GM19463 (cell line): ENCODE measurements around the gene FGGY.
"Not testable (repeated sequence)": the region's sequence is repeated elsewhere in the genome, so short reads cannot be mapped to it uniquely, and the experiment has no call there.

ENCODE experiments used
- ATAC-seq: cut with Tn5 transposase; IDR thresholded peaks from one replicate; pipeline ENCODE4 v1.9.1; 2021; ENCODE audit warnings: mild to moderate bottlenecking, moderate library complexity; ENCODE audit not compliant: unreplicated experiment

Gene FGGY

DNA sequence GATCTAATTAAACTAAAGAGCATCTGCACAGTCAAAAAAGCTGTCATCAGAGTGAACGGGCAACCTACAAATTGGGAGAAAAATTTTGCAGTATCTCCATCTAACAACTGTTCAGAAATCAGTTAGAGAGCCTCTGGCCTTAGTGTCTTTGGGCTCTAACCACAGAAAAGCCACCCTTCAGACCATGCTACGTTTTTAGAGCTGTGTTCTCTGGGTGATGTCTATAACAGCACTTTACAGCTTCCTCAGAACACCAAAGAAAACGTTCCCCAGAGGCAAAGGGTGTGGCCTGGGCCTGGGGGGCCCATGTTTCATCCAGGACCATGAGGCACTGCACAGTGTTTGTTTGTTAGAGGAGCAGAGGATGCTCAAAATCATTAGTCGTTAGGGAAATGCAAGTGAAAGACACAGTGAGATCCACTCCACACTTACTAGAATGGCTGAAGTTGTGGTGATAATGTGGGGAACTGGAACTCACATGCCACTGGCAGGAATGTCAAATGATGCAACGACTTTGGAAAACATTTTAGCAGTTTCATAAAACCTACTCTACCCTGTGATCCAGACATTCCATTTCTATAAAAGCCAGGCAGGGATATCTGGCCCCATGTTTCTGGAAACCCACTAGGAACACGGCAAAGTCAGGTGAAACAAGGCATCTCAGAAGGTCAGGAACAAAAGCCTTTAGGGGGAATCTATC, 267.4 kb downstream of the FGGY start:
- ATAC-seq = no peak

DNA sequence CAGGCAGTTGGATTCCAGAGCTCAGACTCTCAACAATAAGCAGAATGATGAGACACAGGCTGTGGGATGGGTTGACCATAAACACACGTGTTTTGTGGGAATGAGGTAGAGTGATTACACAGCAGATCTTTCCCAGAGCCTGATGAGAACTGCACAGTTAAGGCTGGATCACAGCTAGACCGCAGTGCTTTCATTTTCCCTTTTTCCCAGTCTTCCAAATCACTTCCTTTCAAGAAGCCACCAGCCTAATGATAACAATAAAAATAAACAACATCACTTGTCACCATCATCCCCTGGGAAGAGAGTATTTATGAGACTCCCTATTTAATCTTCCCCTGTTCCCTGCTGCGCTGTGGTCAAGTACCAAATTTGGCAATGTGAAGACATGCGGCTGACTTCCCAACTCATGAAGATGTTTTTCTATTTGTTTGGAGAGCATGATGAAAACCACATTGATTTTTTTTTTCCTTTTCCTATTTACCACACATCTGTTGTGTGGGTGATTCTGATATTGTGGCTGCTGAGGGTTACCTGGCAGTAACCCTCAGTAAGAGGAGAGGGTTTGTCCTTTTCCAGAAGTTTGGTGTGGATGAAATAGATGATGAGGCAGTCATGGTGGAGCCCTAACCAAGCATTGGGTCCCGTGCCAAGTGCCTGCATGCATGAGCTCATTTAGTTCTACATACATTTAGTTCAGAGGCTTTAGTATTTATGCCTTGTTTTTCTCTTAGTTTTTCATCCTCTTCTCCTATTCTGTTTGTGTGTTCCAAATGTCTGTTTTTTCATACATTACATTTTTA, 268.9 kb downstream of the FGGY start:
- no peak for ATAC-seq

DNA sequence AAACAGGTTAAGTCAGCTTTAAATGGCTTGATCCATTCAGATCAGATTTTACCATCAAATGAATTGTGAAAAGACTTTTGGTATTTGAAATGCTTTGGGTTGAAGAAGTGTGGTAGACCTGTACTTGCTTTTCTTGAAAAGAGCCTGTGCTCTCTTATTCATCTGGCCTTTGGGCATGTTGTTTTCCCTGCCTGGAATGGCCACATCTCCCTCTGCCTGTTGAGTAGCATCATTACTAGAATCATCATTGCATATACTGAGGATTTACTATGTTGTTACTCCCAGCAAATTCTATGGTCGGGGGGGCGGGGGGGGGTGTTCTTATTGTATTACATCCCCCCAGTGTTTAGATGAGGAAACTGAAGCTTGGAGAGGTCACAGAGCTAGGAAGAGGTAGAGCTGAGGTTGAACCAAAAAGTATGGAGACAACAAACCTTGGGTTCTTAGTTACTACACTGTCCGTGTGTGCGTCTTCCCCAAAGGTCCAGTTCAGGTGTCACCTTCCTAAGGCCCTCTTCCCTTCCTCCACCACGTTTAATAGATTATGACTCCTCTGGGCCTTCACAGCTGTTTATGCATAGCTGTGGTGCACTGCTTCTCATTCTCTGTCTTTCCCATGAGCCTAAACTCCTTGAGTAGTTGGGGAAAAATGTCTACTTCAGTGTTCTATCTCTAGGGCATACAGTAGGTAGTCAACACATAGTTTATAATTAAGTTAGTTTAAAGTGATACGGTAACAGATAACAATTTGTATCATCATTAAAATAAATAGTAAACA, 271.5 kb downstream of the FGGY start:
- no peak for ATAC-seq

DNA sequence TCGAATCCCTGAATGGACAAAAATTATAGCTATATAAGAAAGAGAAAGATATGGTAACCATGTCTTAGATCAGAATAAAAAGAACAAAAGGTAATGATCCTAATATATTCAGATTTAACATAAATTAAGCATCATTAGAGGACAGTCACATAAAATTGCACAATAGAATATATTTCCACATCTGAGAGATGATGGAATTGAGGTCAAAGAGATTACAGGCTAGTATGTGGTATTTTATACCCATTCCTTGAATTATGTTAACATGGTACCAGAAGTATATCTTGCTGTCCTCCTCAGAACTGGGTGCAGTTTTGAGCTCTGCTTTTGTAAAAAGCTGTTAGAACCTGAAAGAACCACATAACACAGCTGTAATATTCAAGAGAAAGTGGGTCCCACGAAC, 272.3 kb downstream of the FGGY start:
- ATAC-seq = no peak

DNA sequence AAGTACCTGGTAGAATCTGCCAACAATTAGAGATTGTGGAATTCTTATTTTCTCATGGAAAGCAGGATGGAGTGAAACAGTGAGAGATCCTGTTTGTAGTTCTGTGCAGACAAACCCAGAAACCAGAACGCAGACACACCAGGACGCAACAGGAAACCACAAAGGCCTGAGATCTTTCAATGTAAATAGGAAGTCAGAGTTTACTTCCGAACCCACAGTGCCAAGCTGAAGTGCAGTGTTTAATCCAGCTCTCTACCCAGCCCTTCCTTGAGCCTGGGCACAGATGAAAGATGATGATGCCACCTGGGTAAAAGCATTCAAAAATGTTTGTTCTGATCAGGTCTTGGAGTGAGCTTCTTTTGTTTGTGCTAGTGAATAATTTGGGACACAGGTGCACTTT, 273.6 kb downstream of the FGGY start:
- ATAC-seq = peak; percentile 83

DNA sequence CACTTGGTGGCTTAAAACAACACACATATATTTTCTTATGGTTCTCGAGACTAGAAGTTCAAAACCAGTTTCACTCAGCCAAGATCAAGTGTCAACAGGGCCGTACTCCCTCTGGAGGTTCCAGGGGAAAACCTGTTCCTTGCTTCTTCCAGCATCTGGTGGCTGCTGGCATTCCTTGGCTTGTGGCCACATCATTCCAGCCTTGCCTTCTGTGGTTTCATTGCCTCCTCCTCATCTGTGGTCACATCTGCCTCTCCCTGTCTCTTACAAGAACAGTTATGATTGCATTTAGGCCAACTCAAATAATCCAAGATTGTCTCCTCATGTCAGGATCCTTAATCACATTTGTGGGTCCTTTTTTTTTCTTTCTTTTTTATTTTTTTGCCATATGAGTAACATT, 277.2 kb downstream of the FGGY start:
- ATAC-seq = no peak

DNA sequence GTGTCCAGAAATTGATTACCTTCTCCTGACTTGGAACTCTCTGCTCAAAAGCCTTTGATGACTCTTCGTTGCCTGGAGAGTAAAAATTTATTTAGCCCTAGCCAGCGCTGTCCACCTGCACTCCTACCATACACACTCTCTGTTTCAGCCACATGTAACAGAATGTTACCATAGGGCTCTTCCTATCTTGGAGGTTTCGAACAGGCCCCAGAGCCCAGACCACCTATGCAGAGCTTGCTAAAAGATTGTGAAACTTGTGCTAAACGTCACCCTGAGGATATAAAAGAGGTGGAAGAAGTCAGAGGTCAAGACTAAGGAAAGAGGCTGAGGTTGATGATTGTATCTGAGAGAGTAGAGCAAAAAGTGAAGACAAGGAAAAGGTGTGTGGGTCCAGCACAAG, 280.9 kb downstream of the FGGY start:
- peak; percentile 84 for ATAC-seq

DNA sequence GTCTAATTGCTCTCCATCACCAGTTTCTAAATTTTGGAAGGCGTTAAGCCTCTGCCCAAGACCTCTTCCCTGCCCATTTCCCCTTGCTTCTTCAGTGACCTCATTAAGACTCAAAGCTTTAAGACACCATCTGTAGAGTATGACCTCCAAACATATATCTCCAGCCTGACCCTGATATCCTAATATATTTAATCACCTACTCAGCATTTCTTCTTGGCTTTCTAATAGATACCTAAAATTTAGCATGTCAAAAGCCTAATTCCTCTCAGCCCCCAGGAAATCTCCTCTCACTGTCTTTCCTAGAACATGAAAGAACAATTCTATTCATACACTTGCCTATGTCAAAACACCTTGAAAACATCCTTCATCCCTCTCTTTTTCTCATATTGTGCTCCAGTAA, 282.3 kb downstream of the FGGY start:
- ATAC-seq = no peak

DNA sequence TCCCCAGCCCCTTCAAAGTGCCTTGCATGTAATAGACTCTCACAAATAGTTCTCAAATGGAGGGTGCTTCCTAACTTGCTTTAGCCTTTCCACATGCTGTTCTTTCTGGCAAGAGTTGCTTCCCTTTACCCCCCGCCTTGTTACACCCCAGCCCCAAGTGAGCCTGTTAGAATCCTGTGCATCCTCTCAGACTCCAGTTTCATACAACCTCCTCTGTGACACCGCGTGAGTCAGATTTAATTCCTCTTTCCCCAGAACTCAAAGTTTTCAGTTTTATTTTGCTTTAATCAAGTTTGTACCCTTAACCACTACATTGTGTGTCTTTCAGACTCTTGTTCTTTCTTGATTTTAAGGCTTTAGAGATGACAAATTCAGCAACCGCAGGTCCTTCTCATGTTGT, 283.4 kb downstream of the FGGY start:
- ATAC-seq = no peak

DNA sequence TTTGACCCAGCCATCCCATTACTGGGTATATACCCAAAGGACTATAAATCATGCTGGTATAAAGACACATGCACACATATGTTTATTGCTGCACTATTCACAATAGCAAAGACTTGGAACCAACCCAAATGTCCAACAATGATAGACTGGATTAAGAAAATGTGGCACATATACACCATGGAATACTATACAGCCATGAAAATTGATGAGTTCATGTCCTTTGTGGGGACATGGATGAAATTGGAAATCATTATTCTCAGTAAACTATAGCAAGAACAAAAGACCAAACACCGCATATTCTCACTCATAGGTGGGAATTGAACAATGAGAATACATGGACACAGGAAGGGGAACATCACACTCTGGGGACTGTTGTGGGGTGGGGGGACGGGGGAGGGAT, 295.5 kb downstream of the FGGY start:
- ATAC-seq = not testable (repeated sequence)

DNA sequence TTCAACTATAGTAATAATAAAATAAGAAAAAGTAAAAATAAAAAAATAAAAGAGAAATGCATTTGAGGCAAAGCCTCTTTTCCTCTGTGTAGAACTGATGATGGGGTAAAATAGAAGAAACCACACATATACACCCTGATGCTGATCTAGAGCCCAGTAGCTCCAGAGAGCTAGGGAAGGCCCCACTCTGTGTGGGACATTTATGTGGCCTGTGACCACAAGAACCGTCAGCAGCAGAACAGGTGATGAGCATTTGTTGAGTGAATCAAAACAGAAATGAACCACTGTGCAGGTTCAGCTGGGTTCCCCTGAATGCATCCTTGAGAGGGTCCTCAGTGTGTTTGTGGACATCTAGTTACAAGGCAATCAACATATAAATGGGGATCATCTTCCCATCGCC, 296.0 kb downstream of the FGGY start:
- ATAC-seq = peak; percentile 44

DNA sequence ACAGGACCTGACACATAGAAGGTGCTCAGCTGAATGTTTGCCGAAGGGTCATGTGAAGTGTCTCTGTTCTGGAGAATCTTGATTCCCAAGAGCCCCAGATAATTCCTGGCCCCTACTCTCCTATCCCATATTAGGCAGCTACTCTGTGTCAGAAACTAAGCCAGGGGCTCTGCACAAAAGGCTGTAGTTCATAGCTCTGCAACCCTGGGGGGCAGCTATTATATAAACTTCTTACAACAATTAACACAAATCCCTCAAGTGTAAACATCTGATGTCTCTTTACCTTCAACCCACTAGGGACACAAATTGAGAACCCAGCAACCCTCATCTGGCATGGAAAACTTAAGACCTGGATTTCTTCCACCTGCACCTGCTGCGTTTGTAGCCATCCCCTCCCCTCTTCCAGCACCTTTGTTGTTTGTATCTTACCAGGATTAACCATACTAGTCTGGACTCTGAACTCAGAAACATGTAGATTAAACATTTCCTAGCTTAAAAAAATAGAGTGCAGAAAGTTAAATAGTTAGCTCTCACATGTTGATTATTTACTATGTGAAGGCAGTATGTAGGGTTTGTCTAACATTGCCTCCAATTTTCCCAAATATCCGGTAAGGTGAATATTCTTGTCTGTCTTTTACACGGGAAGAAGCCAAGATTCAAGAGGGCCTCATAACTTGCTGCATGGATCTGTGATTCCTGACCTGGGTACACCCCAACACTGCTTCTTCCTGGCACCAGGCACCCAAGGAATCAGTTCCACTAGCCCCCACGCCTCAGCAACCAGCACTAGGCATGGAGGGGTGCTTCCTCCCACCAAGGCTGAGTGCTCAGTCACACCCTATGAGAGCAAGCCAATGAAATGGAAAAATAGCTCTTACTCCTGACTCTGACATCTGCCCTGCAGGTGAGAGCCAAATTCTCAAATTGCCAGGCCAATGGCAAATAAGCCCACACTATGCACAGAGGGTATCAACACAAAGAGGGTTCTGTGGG, 297.2 kb downstream of the FGGY start:
- ATAC-seq = no peak

DNA sequence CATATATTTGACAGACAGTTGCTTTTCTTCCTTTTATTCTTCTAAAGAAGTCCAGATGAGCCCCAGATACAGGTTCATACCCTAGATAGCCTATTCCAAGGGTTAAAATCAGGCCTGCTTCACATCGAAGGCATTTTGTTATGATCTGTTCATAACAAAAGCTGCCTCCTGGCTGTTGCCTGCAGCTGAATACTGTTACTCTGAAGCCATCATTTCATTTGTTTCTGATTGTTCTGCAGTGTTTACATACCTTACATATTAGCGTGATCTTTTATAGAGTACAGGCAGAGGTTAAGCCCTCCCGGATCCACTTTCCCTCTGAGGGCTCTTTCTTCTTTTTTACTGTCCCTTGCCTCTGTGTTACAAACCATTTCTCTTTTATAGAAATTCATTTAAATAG, 298.9 kb downstream of the FGGY start:
- no peak for ATAC-seq

DNA sequence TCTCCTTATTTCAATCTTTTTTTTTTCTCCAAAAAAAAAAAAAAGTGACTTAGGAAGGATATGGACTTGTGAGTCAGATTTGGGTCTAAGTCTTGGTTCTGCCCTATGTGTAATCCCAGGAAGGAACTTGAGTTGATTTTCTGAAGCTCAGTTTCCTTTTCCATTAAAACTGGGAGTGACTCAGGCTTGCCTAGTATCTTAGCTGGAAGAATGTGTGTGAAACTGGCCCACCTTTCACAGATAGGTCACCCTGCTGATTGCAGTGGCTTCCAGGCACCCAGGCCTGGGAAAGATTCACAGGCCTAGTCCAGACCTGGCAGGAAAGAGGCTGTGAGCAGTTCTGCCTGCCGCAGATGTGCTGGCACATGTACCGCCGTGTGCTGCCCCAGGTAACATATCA, 299.5 kb downstream of the FGGY start:
- no peak for ATAC-seq

DNA sequence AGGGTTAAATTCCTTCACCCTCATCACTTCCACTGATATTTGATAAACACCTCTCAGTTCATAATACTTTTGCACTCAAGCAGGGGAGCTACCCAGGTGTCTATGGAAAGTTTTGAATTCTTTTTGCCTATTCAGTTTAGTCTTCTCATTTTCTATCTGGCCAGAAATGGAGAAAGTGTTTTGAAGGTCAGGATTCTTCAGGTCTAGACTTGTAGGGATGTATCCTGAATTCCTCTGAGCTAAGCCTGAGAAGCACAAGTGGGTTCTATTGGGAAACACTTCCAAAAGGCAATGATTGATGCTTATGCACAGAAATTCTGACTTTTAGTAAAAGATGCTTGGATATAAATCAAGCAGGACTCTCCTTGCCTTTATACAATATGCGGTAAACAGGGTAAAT, 300.1 kb downstream of the FGGY start:
- ATAC-seq = no peak

DNA sequence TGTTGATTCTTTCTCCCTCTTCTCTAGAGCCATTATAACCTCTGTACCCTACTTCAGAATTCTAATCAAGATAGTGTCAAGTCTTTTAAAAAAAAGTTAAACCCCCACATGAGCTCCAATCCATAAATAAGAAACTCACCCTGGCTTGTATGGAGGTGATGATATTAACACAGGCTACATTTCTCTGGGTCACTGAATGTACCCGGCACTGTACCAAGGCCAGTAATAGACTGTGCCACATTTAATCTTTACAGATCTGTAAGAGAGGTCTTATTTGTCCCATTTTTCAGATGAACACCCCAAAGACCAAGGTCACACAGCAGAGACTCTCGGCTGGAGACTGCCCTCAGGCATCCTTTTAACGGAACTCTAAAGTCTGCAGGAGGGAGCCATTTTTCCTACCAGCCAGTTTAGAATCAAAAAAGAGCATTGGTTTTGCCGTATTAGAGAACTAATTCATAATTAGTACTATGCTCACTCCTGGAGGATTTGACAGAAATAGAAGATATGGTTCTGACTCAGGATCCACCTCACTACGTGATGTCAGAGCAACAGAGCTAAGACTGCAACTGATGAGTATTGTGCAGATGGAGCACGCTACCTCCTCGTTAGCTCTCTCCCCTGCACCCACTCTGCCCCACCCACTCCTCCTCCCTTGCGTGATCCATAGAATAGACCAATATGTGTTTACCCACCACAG, 300.7 kb downstream of the FGGY start:
- ATAC-seq = no peak

DNA sequence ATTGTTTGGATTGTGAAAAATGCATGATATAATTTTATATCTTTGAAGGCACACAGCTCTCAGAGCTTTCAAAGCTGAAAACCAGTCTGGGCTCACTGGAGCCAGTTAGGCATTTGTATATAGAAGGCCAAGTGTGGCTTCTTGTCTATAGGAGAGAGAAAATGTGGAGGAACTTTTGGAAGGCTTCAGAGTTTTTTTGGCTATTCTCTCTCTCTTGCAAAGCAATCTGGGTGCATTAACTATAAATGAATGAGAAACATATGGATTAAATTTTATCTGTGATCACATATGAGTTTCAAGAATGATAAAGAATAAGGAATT, 301.2 kb downstream of the FGGY start:
- no peak for ATAC-seq

DNA sequence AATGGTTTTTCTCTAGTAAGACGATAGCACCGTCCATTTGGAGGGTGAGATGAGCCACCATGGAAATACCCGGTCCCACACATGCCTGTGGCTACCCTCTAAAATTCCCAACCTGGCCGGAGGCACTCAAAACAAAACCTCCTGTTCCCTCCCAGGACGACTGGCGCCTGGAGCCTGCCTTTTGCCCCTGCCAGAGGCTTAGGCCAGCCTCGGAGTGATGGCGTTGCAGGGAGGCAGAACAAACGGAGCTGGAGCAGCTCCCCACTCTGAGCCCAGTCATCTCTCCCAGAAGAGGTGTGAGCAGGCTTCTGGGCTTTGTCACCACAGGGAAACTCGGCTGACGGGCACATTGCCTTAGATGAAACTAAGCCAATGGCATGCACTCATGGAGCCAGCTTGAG, 304.1 kb downstream of the FGGY start:
- ATAC-seq = no peak

DNA sequence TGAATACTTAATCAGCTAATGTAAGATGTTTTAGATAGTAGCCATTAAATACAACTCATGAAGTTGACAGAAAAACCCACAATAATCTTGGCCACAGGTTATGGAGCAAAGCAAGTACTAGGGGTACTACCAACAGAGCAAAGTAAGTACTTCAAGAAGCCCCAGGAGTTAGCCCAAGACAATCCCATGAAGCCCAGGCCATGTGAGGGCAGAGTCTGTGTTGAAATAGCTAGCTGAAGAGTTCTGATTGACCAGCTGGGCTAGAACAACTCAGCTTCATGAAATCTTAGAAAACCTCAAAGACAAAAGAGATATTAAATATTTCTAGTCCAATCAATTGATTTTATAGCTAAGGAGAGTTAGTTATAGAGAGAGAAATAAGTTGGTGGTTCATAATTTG, 304.9 kb downstream of the FGGY start:
- no peak for ATAC-seq

DNA sequence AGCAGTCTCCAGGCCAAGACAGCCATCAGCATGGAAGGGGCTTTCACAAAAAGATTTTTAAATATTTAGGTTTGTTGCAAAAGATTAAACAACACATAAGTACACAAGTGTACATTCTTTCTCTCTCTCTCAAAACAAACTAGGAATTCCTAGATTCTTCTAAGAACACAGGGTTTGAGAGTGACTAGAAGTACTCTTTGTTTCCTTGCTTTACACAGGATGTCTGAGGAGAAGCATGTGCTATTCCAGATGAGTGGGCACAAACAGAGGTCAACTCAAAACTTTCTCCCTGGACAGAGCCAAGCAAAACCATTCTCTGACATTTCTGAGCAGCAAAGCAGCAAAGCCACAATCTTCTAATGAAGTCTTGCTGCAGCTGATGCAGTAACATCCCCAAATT, 307.3 kb downstream of the FGGY start:
- ATAC-seq = no peak
